Ascending aorta (tissue), 2 donors: ENCODE measurements around the gene DOCK2. TPM values are rescaled to one million over a fixed set of nuclear protein-coding genes. Genes with fewer than 3 reads are reported as not detected.

Experiments
- DNase-seq, 2 donors: peaks; one replicate each; pipeline ENCODE4 v3.0.0-alpha.2; 2019; ENCODE audit warnings: low spot score in 2 of 2
- H3K27ac ChIP-seq, 2 donors: fragments of 200-600 bp; sonication (generic); one replicate each; pipeline ENCODE4 v1.5.1; 2016 to 2017; ENCODE audit warnings: mild to moderate bottlenecking in 1 of 2
- H3K27me3 ChIP-seq: fragments of 200-600 bp; sonication (generic); one replicate; pipeline ENCODE4 v1.5.1; 2017
- H3K36me3 ChIP-seq, 2 donors: fragments of 200-600 bp; sonication (generic); one replicate each; pipeline ENCODE4 v1.5.1; 2016
- H3K4me1 ChIP-seq, 2 donors: fragments of 200-600 bp; sonication (generic); one replicate each; pipeline ENCODE4 v1.5.1; 2016 to 2017; ENCODE audit warnings: mild to moderate bottlenecking in 1 of 2
- H3K4me3 ChIP-seq, 2 donors: fragments of 200-600 bp; sonication (generic); one replicate each; pipeline ENCODE4 v1.5.1; 2016 to 2017; ENCODE audit warnings: mild to moderate bottlenecking in 1 of 2
- H3K9me3 ChIP-seq, 2 donors: fragments of 200-600 bp; sonication (generic); one replicate each; pipeline ENCODE4 v1.5.1; 2016
- intact Hi-C: fragments of 100-400 bp; cut with DNase I; formaldehyde crosslinking; loops from one replicate; pipeline ENCODE4 v1.15.1; 2023
- total RNA-seq: library from RNA; depleted of rRNA; stranded (reverse); fragments of >200 nt; gene quantifications from one replicate; pipeline ENCODE4 v1.1.0, GENCODE V29; 2016
- TF ChIP-seq, protein P1 (sequence below), 3 experiments: fragments of 200-600 bp in 2 of 3; fragments of 450-650 bp in 1 of 3; sonication (generic) in 2 of 3; IDR thresholded peaks; one replicate each; pipeline ENCODE4 v1.5.1; 2016 to 2019; ENCODE audit warnings: antibody characterized with exemption in 3 of 3, mild to moderate bottlenecking in 1 of 3, moderate library complexity in 1 of 3

DOCK2 gene
- total RNA-seq, 1 donor from 2014 or later: 33.1 TPM

DNA sequence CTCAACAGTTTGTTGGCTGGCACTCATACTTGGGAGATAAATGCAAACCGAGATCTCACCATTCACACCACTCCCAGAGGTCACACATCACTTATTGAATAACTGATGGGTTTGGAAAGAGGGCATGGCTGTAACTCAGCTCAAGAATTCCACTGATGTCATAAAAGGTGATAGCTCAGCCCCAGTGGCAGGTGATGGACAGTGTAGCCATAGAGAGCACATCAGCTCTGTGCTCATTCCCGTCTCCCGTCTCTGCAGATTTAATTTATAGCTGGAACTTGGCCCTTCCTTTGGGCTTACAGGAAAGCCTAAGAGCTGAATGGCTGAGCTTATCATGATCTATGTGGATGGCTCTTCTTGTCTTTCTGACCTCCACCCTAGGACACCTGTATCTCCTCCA is 283.4 kb downstream of the DOCK2 start:
- H3K4me1 ChIP-seq: no peaks in the 10 kb centered on the region
- no peaks in the 10 kb centered on the region for H3K36me3 ChIP-seq
- H3K9me3 ChIP-seq: no peaks in the 10 kb centered on the region
- H3K27ac ChIP-seq: no peak overlapping the region
- DNase-seq: no peak
- TF ChIP-seq, protein P1, sequence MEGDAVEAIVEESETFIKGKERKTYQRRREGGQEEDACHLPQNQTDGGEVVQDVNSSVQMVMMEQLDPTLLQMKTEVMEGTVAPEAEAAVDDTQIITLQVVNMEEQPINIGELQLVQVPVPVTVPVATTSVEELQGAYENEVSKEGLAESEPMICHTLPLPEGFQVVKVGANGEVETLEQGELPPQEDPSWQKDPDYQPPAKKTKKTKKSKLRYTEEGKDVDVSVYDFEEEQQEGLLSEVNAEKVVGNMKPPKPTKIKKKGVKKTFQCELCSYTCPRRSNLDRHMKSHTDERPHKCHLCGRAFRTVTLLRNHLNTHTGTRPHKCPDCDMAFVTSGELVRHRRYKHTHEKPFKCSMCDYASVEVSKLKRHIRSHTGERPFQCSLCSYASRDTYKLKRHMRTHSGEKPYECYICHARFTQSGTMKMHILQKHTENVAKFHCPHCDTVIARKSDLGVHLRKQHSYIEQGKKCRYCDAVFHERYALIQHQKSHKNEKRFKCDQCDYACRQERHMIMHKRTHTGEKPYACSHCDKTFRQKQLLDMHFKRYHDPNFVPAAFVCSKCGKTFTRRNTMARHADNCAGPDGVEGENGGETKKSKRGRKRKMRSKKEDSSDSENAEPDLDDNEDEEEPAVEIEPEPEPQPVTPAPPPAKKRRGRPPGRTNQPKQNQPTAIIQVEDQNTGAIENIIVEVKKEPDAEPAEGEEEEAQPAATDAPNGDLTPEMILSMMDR (IDR thresholded peaks at IDR 0.05): no peak
- intact Hi-C loops: no loop called here
- H3K27me3 ChIP-seq: no peaks in the 10 kb centered on the region
- no peak overlapping the region for H3K4me3 ChIP-seq

DNA sequence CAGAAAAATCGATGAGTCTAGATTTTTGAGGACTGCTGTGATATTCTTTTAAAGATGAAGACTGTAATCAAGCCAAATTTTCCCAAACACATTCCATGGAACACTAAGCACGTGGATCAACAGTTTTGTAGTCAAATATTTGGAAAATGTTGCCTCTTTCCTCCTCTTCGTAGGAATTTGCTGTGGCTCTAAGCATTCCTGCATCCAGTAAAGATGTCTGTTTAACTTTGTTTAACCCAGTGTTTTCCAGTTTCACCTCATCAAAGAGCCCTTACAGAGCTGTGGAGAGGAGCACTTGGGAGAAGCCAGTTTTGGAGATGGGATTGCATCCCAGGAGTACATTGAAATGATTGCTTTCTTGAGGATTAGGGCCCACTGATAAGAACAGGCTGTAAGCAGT is 284.3 kb downstream of the DOCK2 start:
- H3K27ac ChIP-seq: no peak overlapping the region
- H3K4me3 ChIP-seq: no peak overlapping the region
- no peaks in the 10 kb centered on the region for H3K9me3 ChIP-seq
- H3K4me1 ChIP-seq: no peaks in the 10 kb centered on the region
- no peak for DNase-seq
- intact Hi-C loops: no loop called here
- TF ChIP-seq, protein P1 (IDR thresholded peaks at IDR 0.05): no peak
- no peaks in the 10 kb centered on the region for H3K36me3 ChIP-seq
- H3K27me3 ChIP-seq: no peaks in the 10 kb centered on the region

DNA sequence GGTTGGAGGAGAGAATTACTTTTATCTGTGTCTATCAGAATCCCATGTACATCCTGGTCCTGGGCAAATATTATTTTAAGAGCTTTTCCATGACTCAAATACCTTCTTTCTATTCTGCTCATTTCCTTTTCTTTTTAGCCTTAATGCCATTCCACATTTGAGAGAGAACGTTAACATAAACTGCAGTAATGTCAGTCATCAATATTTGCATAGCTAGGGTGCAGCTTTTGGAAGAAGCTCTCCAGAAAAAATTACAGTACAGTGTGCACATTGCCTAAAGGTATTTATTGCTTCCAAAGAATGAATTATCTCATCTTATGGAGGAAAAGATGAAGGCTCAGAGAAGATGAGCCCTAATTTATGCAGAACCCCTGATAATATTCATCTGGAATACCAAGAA is 284.9 kb downstream of the DOCK2 start:
- H3K4me3 ChIP-seq: no peak overlapping the region
- TF ChIP-seq, protein P1 (IDR thresholded peaks at IDR 0.05): no peak
- intact Hi-C loops: no loop called here
- no peaks in the 10 kb centered on the region for H3K27me3 ChIP-seq
- no peak overlapping the region for H3K27ac ChIP-seq
- no peaks in the 10 kb centered on the region for H3K4me1 ChIP-seq
- H3K36me3 ChIP-seq: no peaks in the 10 kb centered on the region
- no peaks in the 10 kb centered on the region for H3K9me3 ChIP-seq
- DNase-seq: no peak

DNA sequence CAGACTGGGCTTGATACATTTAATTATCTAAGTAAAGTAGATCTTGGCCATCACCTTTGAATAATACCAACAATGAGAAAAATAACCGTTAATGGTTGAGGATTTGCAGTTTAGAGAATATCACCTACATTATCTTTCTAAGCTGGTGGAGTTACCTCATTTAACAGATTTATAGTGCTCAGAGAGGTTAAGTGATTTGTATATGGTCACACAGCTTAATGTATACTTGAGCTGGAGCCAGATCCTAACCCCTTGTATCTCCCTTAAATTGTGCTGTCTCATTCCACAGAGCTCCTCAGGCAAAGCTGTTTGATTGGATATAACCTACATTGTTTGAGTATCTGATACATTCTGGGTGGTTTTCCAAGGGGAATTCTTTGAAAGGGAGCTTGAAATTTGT is 285.4 kb downstream of the DOCK2 start:
- TF ChIP-seq, protein P1 (IDR thresholded peaks at IDR 0.05): no peak
- H3K4me3 ChIP-seq: no peak overlapping the region
- H3K27ac ChIP-seq: no peak overlapping the region
- H3K4me1 ChIP-seq: no peaks in the 10 kb centered on the region
- no peak for DNase-seq
- no peaks in the 10 kb centered on the region for H3K27me3 ChIP-seq
- intact Hi-C loops: no loop called here
- H3K9me3 ChIP-seq: no peaks in the 10 kb centered on the region
- no peaks in the 10 kb centered on the region for H3K36me3 ChIP-seq

DNA sequence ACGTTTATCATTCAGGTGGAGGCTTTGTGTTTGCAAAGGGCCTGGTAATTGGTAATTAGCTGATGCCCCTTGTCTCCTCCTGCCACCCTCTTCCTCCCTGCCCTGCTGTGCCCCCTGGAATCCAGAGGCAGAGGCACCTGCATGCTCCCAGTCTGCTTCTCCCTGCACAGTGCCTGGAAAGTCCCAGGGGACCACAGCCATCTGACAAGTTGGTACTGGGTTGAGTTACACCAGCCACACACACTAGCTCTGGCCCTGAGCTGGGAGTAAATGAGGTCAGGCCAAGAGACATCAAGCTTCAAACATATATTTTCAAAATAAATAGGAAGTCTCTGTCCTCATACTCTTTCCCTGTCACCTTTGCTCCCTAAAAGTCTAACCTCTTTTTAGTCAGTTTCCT is 286.9 kb downstream of the DOCK2 start:
- intact Hi-C loops: no loop called here
- no peak for DNase-seq
- TF ChIP-seq, protein P1 (IDR thresholded peaks at IDR 0.05): no peak
- no peaks in the 10 kb centered on the region for H3K36me3 ChIP-seq
- no peak overlapping the region for H3K27ac ChIP-seq
- no peaks in the 10 kb centered on the region for H3K4me1 ChIP-seq
- H3K27me3 ChIP-seq: no peaks in the 10 kb centered on the region
- H3K9me3 ChIP-seq: no peaks in the 10 kb centered on the region
- H3K4me3 ChIP-seq: no peak overlapping the region

DNA sequence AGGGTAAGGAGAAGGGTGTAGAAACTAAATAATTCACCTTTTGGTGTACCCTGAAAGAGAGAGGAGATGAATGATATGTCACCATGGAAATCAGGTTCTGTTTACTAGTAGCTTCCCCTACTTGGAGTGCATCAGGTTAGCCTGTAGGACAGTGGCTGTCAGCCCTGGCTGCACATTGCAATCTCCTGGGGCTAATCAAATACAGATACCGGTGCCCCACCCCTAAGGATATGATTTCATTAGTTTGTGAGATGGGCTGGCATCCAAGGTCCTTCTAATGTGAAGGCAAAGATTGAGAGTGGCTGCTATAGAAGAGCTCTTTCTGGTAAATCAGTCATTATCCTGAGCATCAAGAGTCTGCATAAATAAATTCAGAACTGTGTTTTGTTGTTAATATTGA is 296.1 kb downstream of the DOCK2 start:
- no peak for DNase-seq
- no peaks in the 10 kb centered on the region for H3K4me1 ChIP-seq
- H3K27me3 ChIP-seq: no peaks in the 10 kb centered on the region
- intact Hi-C loops: no loop called here
- H3K9me3 ChIP-seq: no peaks in the 10 kb centered on the region
- no peak overlapping the region for H3K27ac ChIP-seq
- H3K36me3 ChIP-seq: no peaks in the 10 kb centered on the region
- H3K4me3 ChIP-seq: no peak overlapping the region
- TF ChIP-seq, protein P1 (IDR thresholded peaks at IDR 0.05): no peak
